ENCODE measurements around the gene ZW10. TPM values are rescaled to one million over a fixed set of nuclear protein-coding genes. Genes with fewer than 3 reads are reported as not detected.
"Not testable (repeated sequence)": the region's sequence is repeated elsewhere in the genome, so short reads cannot be mapped to it uniquely, and the experiment has no call there.

ZW10 gene
- 15.9 TPM for polyA plus RNA-seq (2013, experiment 1 of 2; ENCODE audit: insufficient read length)
- polyA plus RNA-seq (2013, experiment 2 of 2; ENCODE audit: insufficient read length): 17.0 TPM

- peak; percentile 98 for DNase-seq
These were observed at the start of gene ZW10 for GRCh38 chr11:113773416-113774173. TSS of gene ZW10 (minus strand) at chr11:113773692. CDS start at chr11:113773666, 26 bp downstream.

- no peak for DNase-seq
These were observed 44.9 kb upstream of the ZW10 start for GRCh38 chr11:113818426-113818825.

GRCh38 chr11:113817626-113818025, 44.1 kb upstream of the ZW10 start:
- DNase-seq: no peak

GRCh38 chr11:113817162-113817561, 43.7 kb upstream of the ZW10 start:
- no peak for DNase-seq

GRCh38 chr11:113814181-113814580, 40.7 kb upstream of the ZW10 start:
- DNase-seq: no peak

GRCh38 chr11:113808931-113809330, 35.4 kb upstream of the ZW10 start:
- no peak for DNase-seq

- peak; percentile 11 for DNase-seq
These were observed 32.9 kb upstream of the ZW10 start for GRCh38 chr11:113806406-113806805.

GRCh38 chr11:113805640-113806039, 32.1 kb upstream of the ZW10 start:
- no peak for DNase-seq

GRCh38 chr11:113802621-113803020, 29.1 kb upstream of the ZW10 start:
- no peak for DNase-seq

- peak; percentile 47 for DNase-seq
These were observed 23.3 kb upstream of the ZW10 start for GRCh38 chr11:113796663-113797259.

- no peak for DNase-seq
These were observed 16.3 kb upstream of the ZW10 start for GRCh38 chr11:113789675-113790320.

- not testable (repeated sequence) for DNase-seq
These were observed 15.5 kb upstream of the ZW10 start for GRCh38 chr11:113789016-113789415.

GRCh38 chr11:113782134-113782533, 8.6 kb upstream of the ZW10 start:
- DNase-seq: no peak

- DNase-seq: no peak
These were observed 8.2 kb upstream of the ZW10 start for GRCh38 chr11:113781682-113782081.

GRCh38 chr11:113779496-113779895, 6.0 kb upstream of the ZW10 start, which contains the start of gene CLDN25:
TSS of gene CLDN25 (plus strand) at chr11:113779796. CDS start at chr11:113779796, 0 bp downstream.
- no peak for DNase-seq

- no peak for DNase-seq
These were observed 4.8 kb upstream of the ZW10 start for GRCh38 chr11:113778111-113778910.

- DNase-seq: no peak
These were observed 647 bp upstream of the ZW10 start for GRCh38 chr11:113774174-113774503.

GRCh38 chr11:113773092-113773415, 438 bp downstream of the ZW10 start:
- DNase-seq: peak; percentile 17

- no peak for DNase-seq
These were observed 1.5 kb downstream of the ZW10 start for GRCh38 chr11:113771964-113772363.

GRCh38 chr11:113764527-113765219, 8.8 kb downstream of the ZW10 start:
- DNase-seq: no peak

- DNase-seq: not testable (repeated sequence)
These were observed 10.5 kb downstream of the ZW10 start for GRCh38 chr11:113763040-113763439.

- DNase-seq: no peak
These were observed 13.3 kb downstream of the ZW10 start for GRCh38 chr11:113760241-113760640.
